ENCODE data around the gene IQCK. TPM values are rescaled to one million over a fixed set of nuclear protein-coding genes. Genes with fewer than 3 reads are reported as not detected.
"Not testable (repeated sequence)": the region's sequence is repeated elsewhere in the genome, so short reads cannot be mapped to it uniquely, and the experiment has no call there.

Gene IQCK
- total RNA-seq, 1 donor from 2014 or later = 6.5 TPM

DNA sequence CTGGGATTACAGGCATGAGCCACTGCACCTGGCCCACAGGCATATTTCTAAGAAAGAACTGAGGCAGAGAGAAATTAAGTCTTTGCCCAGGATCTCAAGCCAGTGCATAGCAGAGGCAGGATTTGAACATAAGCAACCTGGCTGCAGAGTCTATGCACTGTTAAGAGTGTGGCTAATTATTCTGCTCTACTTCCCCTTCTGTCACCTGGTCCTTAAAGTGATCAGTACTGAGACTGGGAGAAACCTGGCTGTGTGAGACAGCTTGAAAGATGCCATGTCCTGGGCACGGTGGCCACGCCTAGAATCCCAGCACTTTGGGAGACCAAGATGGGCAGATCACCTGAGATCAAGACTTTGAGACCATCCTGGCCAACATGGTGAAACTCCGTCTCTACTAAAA is 58.1 kb downstream of the IQCK start:
- intact Hi-C loops (cut with DNase I) = no loop called here
- ATAC-seq (ENCODE audit: poor library complexity) = no peak
- DNase-seq = no peak

- intact Hi-C loops (cut with DNase I) = no loop called here
- DNase-seq (no peak), ATAC-seq (ENCODE audit: poor library complexity) (no peak)
These were observed 58.5 kb downstream of the IQCK start for GRCh38 chr16:19776565-19776964.

DNA sequence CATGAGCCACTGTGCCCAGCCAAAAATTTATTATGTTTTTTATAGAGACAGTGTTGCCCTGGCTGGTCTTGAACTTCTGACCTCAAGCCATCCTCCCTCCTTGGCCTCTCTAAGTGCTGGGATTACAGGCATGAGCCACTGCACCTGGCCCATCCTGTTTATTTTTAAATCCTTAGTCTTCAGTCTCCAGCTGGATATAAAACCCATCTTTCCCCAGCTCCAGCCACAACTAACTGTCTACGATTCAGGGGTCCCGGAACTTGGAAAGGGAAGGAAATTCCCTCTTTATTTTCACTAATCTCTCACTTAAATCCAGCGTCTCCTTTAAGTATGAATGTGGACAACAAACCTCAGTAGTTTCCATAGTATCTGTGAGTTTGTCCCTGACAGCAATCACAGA is 62.2 kb downstream of the IQCK start:
- intact Hi-C loops (cut with DNase I) = no loop called here
- ATAC-seq (ENCODE audit: poor library complexity) (no peak), DNase-seq (no peak)

DNA sequence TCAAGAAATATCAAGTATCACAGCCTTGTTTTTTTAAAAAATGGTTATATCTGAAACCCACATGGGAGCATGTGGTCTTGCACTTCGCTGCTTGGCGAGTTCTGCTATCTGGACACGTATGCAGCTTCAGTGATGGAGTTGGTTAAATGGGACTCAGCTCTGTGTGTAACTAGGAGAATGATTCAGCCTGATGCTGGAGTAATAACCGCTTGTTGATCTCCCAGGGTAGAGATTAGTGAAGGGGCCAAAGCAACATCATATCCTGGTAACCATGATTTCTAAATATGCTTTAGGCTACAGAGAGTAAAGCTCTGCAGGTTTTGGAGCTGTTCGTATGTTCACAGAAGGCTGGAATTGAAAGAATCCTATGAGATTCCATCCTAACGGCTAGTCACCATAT is 63.2 kb downstream of the IQCK start:
- intact Hi-C loops (cut with DNase I) = no loop called here
- DNase-seq = no peak
- no peak for ATAC-seq (ENCODE audit: poor library complexity)

DNA sequence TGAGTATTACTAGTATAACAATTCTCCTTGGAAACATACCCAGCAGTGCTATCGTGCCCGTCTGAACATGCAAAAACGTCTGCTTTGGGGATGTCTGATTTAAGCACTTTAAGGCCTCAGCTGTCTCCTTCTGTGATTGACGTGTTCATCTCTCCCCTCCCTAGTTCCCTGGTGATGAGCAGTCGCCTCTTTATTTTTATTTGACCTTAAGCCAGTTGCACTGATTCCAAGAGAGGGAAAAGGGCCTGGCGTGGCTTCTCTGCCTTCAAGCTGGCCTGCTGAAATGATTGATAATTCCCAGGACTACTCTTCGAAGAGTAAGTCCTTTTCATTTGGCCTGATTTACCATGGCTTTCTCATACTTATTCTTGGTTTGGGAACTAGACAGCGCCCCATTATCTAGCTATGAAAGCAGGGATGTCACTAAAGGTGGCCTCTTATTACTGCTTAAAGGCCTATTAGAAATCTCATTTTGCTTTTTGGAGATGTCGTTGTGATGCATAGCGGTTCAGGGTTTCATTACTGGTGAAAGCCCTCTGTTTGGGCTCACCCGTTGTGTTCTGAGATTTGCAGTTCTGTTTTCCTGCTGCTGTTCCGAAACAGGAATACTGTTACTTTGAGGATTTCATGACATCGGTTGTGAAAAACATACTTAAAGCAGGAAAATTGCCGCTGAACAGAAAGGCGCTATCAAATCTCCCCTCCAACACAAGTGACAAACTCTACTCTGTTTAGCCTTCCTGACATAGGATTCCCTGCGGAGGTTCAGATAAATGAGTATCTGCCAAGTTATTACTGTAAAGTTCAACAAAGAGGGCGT is 65.5 kb downstream of the IQCK start:
- intact Hi-C loops (cut with DNase I) = no loop called here
- DNase-seq = no peak
- ATAC-seq (ENCODE audit: poor library complexity) = peak; percentile 77

GRCh38 chr16:19784183-19784736 is 66.2 kb downstream of the IQCK start:
- intact Hi-C loops (cut with DNase I) = no loop called here
- ATAC-seq (ENCODE audit: poor library complexity) = no peak
- DNase-seq = no peak

GRCh38 chr16:19785081-19785480 is 67.0 kb downstream of the IQCK start:
- ATAC-seq (ENCODE audit: poor library complexity) = no peak

DNA sequence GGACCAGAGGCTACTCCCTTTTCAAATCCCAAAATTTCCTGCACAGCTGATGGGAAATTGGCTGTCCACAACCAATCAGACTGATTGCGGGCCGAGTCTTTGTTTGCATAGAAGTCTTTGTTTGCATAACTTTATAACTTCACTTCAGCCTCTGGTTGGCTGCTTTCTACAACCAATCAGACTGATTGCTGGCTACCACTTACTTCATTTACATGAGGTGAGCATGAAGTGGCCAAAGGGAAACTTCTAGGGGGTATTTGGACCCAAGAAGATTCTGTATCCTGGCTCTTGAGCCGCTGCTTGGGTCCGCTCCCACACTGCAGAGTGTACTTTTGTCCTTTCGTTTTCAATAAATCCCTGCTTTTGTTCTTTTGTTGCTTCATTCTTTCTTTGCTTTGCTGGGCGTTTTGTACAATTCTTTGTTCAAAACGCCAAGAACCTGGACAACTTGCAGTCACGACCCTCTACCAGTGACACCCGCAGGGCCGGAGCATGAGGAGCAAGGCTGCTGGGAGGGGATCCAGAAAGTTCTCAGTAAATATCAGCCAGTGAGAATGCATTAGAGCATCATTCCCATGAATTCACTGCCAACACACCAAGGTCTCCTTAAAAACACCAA is 67.5 kb downstream of the IQCK start:
- DNase-seq (no peak), ATAC-seq (ENCODE audit: poor library complexity) (no peak)
- intact Hi-C loops (cut with DNase I) = no loop called here

More at GRCh38 chr16:19785081-19785480, 67.0 kb downstream of the IQCK start:
- intact Hi-C loops (cut with DNase I) = no loop called here
- no peak for DNase-seq

DNA sequence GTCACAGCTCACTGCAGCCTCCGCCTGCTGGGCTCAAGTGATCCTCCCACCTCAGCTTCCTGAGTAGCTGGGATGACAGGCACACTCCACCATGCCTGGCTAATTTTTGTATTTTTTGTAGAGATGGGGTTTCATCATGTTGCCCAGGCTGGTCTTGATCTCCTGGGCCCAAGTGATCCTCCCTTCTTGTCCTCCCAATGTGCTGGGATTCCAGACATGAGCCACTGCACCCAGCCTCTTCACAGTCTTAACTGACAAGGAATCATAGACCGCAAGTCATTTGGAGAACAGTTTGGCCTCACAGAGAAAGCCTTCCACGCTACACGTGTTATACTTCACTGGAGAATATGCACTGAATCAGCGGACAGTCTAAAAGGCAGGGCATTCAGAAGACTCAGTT is 83.3 kb downstream of the IQCK start:
- ATAC-seq (ENCODE audit: poor library complexity); intact Hi-C loops (cut with DNase I); DNase-seq: not testable (repeated sequence)

DNA sequence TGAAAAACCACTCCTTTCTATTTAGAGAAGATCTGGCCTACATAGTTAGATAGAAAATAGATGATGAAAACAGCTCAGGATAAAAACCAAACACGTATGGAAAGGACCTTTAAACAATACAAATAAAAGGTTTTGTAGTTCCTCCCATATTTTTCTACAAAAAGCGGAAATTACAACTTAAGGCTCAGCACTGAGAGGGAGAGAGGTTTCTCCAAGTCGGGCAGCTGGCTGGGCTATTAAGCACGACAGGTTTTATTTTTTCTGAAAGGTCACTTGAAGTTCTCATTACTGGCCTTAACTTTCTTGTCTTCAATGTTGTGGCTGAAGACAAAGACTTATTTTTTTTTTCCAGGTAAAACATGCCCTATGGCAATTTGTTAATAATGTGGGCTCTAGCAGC is 83.8 kb downstream of the IQCK start:
- intact Hi-C loops (cut with DNase I); DNase-seq; ATAC-seq (ENCODE audit: poor library complexity): not testable (repeated sequence)

DNA sequence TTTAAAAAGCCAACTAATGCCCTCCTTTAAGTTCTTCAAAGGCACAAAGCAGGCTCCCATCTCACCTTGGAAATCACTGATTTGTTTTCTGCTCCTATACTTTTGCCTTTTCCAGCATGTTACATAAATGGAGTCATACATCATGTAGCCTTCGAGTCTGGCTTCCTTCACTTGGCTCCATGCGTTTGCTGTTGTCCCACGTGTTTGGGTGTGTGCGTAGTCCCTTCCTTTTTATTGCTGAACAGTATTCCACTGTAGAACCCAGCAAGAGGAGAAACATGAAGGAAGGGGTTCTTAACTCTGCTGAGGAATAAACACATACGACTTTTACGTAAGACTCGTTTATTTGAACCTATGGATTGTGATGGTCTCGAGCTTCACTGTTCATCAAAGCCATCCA is 84.5 kb downstream of the IQCK start:
- DNase-seq (no peak), ATAC-seq (ENCODE audit: poor library complexity) (no peak)
- intact Hi-C loops (cut with DNase I) = no loop called here

GRCh38 chr16:19804538-19805323 is 86.7 kb downstream of the IQCK start:
- peak; percentile 77 for DNase-seq
- peak; percentile 54 for ATAC-seq (ENCODE audit: poor library complexity)
- intact Hi-C loops (cut with DNase I) = no loop called here

- no peak for ATAC-seq (ENCODE audit: poor library complexity)
These were observed 87.5 kb downstream of the IQCK start for GRCh38 chr16:19805459-19806162.

DNA sequence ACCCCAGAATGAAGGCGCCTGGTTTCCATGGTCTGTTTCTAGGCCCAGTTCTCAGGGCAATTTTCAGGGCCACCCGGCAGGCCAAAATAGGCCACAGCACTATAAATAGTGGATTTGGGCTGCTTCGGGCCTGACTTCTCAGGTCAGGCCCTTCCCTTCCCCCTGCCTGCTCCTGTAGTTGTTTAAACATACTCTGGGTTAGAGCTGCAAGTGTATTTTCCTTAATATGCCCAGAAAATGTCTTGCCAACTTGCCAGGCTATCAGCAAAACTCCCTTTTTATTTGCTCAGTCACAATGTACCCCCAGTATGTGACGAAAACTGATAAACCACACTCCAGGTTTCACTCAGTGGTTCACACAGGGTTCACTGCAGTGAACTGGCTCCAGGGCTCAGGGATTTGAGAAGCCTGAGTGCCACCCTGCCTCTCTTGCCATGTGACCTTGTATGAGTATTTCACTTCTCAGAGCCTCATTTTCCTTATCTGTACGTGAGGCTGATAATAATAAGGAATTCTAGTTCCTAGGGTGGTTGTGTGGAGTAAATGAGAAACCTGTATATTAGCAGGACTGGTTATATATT is 90.1 kb downstream of the IQCK start:
- intact Hi-C loops (cut with DNase I) = no loop called here
- ATAC-seq (ENCODE audit: poor library complexity) (peak; percentile 76), DNase-seq (no peak)

More at GRCh38 chr16:19805459-19806162, 87.5 kb downstream of the IQCK start:
- intact Hi-C loops (cut with DNase I) = no loop called here
- no peak for DNase-seq

- intact Hi-C loops (cut with DNase I) = no loop called here
- ATAC-seq (ENCODE audit: poor library complexity) = peak; percentile 50
- DNase-seq = no peak
These were observed 91.1 kb downstream of the IQCK start for GRCh38 chr16:19809121-19809635.

DNA sequence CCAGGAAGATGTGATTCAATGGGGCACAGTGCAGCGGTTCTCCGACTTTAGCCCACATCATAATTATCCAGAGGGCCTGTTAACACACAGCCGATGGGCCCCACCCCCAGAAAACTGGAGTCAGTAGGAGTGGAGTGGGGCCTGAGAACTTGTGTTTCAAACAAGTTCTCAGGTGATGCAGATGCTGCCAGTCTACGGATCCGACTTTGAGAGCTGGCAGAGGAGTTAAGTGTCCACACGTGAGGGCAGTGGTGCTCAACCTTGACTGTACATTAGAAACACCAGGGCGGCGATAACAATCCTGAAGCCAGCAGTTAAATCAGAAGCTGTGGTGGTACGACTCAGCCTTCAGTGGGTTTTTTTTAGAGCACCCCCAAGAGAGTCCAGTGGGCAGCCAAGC is 91.6 kb downstream of the IQCK start:
- intact Hi-C loops (cut with DNase I) = no loop called here
- DNase-seq (no peak), ATAC-seq (ENCODE audit: poor library complexity) (no peak)

GRCh38 chr16:19810817-19811731 is 93.0 kb downstream of the IQCK start:
- no peak for DNase-seq
- intact Hi-C loops (cut with DNase I) = no loop called here
- ATAC-seq (ENCODE audit: poor library complexity) = no peak
